ENCODE measurements around the gene SFSWAP.
A peak's percentile ranks its signal among the peaks of the same experiment; 100 is the strongest.

Gene SFSWAP

GRCh38 chr12:131829356-131829747 is 118.5 kb downstream of the SFSWAP start:
- CTCF ChIA-PET, result interaction anchor here (1.1 to 2.3 kb wide), 3 partner anchors 54 to 723 kb away, joined by 5 to 8 read pairs (median 5); no protein-coding TSS in a partner anchor
- peak overlapping the region; percentile 11 to 73 (median 62) for H3K4me3 ChIP-seq (ENCODE audit: control insufficient read depth in 1 of 7, extremely low read depth in 1 of 7, insufficient read depth in 4 of 7, low read depth in 2 of 7, low read length in 6 of 7)

GRCh38 chr12:131829791-131830334 is 119.0 kb downstream of the SFSWAP start:
- WGBS (ENCODE audit: insufficient coverage), result 12% methylated on average over 28 of the region's 28 CpGs
- ChIA-PET POLR2A (interaction anchor here (0.6 kb wide), 1 partner anchor 26 kb away, joined by 7 read pairs; no protein-coding TSS in a partner anchor), CTCF (interaction anchor here (1.0 to 2.3 kb wide), 5 partner anchors 11 to 724 kb away, joined by 3 to 8 read pairs (median 5); no protein-coding TSS in a partner anchor)
- Histone ChIP-seq H3K27me3 (replicated peaks in 2 of 5; ENCODE audit: control insufficient read depth in 4 of 5, insufficient read depth in 5 of 5, low read length in 4 of 5) (peaks cover 0 to 78% (median 15%) of the 10 kb centered on the region in 5 experiments), H3K27ac (ENCODE audit: insufficient read depth in 1 of 2, low read depth in 1 of 2, low read length in 2 of 2, poor library complexity in 1 of 2, severe bottlenecking in 2 of 2) (no peak overlapping the region), H3K4me1 (ENCODE audit: control extremely low read depth in 1 of 4, control insufficient read depth in 4 of 4, insufficient read depth in 4 of 4, low read length in 3 of 4) (peaks cover 0 to 35% (median 31%) of the 10 kb centered on the region in 4 experiments), H3K36me3 (ENCODE audit: control insufficient read depth in 4 of 4, insufficient read depth in 4 of 4, low read length in 3 of 4) (no peaks in the 10 kb centered on the region), H3K9me3 (ENCODE audit: control extremely low read depth in 1 of 5, control insufficient read depth in 4 of 5, insufficient read depth in 2 of 5, low read depth in 1 of 5, low read length in 4 of 5) (no peaks in the 10 kb centered on the region), H3K4me3 (ENCODE audit: control insufficient read depth in 1 of 7, extremely low read depth in 1 of 7, insufficient read depth in 4 of 7, low read depth in 2 of 7, low read length in 6 of 7) (peak overlapping the region in 6 of 7 experiments; percentile 32 to 73 (median 62))
- DNase-seq, result peak in 1 of 3 donors; percentile 16

More at GRCh38 chr12:131829356-131829747, 118.5 kb downstream of the SFSWAP start:
- no peaks in the 10 kb centered on the region for H3K9me3 ChIP-seq (ENCODE audit: control extremely low read depth in 1 of 5, control insufficient read depth in 4 of 5, insufficient read depth in 2 of 5, low read depth in 1 of 5, low read length in 4 of 5)
- WGBS (ENCODE audit: insufficient coverage), result 7% methylated on average over 12 of the region's 27 CpGs
- POLR2A ChIA-PET, result interaction anchor here (0.6 kb wide), 1 partner anchor 25 kb away, joined by 7 read pairs; no protein-coding TSS in a partner anchor
- no peaks in the 10 kb centered on the region for H3K36me3 ChIP-seq (ENCODE audit: control insufficient read depth in 4 of 4, insufficient read depth in 4 of 4, low read length in 3 of 4)
- DNase-seq, result peak in 1 of 3 donors; percentile 43
- peaks cover 0 to 35% (median 31%) of the 10 kb centered on the region in 4 experiments for H3K4me1 ChIP-seq (ENCODE audit: control extremely low read depth in 1 of 4, control insufficient read depth in 4 of 4, insufficient read depth in 4 of 4, low read length in 3 of 4)
- peaks cover 0 to 78% (median 15%) of the 10 kb centered on the region in 5 experiments for H3K27me3 ChIP-seq (replicated peaks in 2 of 5; ENCODE audit: control insufficient read depth in 4 of 5, insufficient read depth in 5 of 5, low read length in 4 of 5)
- H3K27ac ChIP-seq (ENCODE audit: insufficient read depth in 1 of 2, low read depth in 1 of 2, low read length in 2 of 2, poor library complexity in 1 of 2, severe bottlenecking in 2 of 2), result no peak overlapping the region

- Histone ChIP-seq H3K4me3 (ENCODE audit: control insufficient read depth in 1 of 7, extremely low read depth in 1 of 7, insufficient read depth in 4 of 7, low read depth in 2 of 7, low read length in 6 of 7) (peak overlapping the region in 6 of 7 experiments; percentile 38 to 73 (median 57)), H3K27me3 (replicated peaks in 2 of 5; ENCODE audit: control insufficient read depth in 4 of 5, insufficient read depth in 5 of 5, low read length in 4 of 5) (peaks cover 0 to 74% (median 15%) of the 10 kb centered on the region in 5 experiments), H3K4me1 (ENCODE audit: control extremely low read depth in 1 of 4, control insufficient read depth in 4 of 4, insufficient read depth in 4 of 4, low read length in 3 of 4) (peaks cover 0 to 35% (median 31%) of the 10 kb centered on the region in 4 experiments), H3K27ac (ENCODE audit: insufficient read depth in 1 of 2, low read depth in 1 of 2, low read length in 2 of 2, poor library complexity in 1 of 2, severe bottlenecking in 2 of 2) (no peak overlapping the region), H3K36me3 (ENCODE audit: control insufficient read depth in 4 of 4, insufficient read depth in 4 of 4, low read length in 3 of 4) (no peaks in the 10 kb centered on the region), H3K9me3 (ENCODE audit: control extremely low read depth in 1 of 5, control insufficient read depth in 4 of 5, insufficient read depth in 2 of 5, low read depth in 1 of 5, low read length in 4 of 5) (no peaks in the 10 kb centered on the region)
- 0% methylated on average over 50 of the region's 50 CpGs for WGBS (ENCODE audit: insufficient coverage)
- CTCF ChIA-PET, result interaction anchor here (1.0 to 2.3 kb wide), 3 partner anchors 11 to 724 kb away, joined by 3 to 8 read pairs (median 3); no protein-coding TSS in a partner anchor
- POLR2A ChIA-PET, result no interaction called here
- peak in 2 of 3 donors; percentile 44 to 56 for DNase-seq
Observed at GRCh38 chr12:131830335-131830913, 119.5 kb downstream of the SFSWAP start.

GRCh38 chr12:131830914-131831571 is 120.2 kb downstream of the SFSWAP start:
- peak in 2 of 3 donors; percentile 52 to 61 for DNase-seq
- Histone ChIP-seq H3K9me3 (ENCODE audit: control extremely low read depth in 1 of 5, control insufficient read depth in 4 of 5, insufficient read depth in 2 of 5, low read depth in 1 of 5, low read length in 4 of 5) (no peaks in the 10 kb centered on the region), H3K36me3 (ENCODE audit: control insufficient read depth in 4 of 4, insufficient read depth in 4 of 4, low read length in 3 of 4) (no peaks in the 10 kb centered on the region), H3K4me3 (ENCODE audit: control insufficient read depth in 1 of 7, extremely low read depth in 1 of 7, insufficient read depth in 4 of 7, low read depth in 2 of 7, low read length in 6 of 7) (peak overlapping the region in 6 of 7 experiments; percentile 38 to 73 (median 57)), H3K27me3 (replicated peaks in 2 of 5; ENCODE audit: control insufficient read depth in 4 of 5, insufficient read depth in 5 of 5, low read length in 4 of 5) (peaks cover 0 to 69% (median 15%) of the 10 kb centered on the region in 5 experiments), H3K4me1 (ENCODE audit: control extremely low read depth in 1 of 4, control insufficient read depth in 4 of 4, insufficient read depth in 4 of 4, low read length in 3 of 4) (peaks cover 0 to 35% (median 31%) of the 10 kb centered on the region in 4 experiments), H3K27ac (ENCODE audit: insufficient read depth in 1 of 2, low read depth in 1 of 2, low read length in 2 of 2, poor library complexity in 1 of 2, severe bottlenecking in 2 of 2) (no peak overlapping the region)
- WGBS (ENCODE audit: insufficient coverage), result 3% methylated on average over 25 of the region's 33 CpGs
- POLR2A ChIA-PET, result no interaction called here
- CTCF ChIA-PET, result interaction anchor here (1.0 to 2.3 kb wide), 3 partner anchors 12 to 725 kb away, joined by 3 to 8 read pairs (median 3); no protein-coding TSS in a partner anchor

- peaks cover 0 to 35% (median 31%) of the 10 kb centered on the region in 4 experiments for H3K4me1 ChIP-seq (ENCODE audit: control extremely low read depth in 1 of 4, control insufficient read depth in 4 of 4, insufficient read depth in 4 of 4, low read length in 3 of 4)
- POLR2A ChIA-PET, result no interaction called here
- 41% methylated on average over 3 of the region's 16 CpGs for WGBS (ENCODE audit: insufficient coverage)
- H3K27me3 ChIP-seq (replicated peaks in 2 of 5; ENCODE audit: control insufficient read depth in 4 of 5, insufficient read depth in 5 of 5, low read length in 4 of 5), result peaks cover 0 to 63% (median 15%) of the 10 kb centered on the region in 5 experiments
- no peak for DNase-seq
- no peak overlapping the region for H3K27ac ChIP-seq (ENCODE audit: insufficient read depth in 1 of 2, low read depth in 1 of 2, low read length in 2 of 2, poor library complexity in 1 of 2, severe bottlenecking in 2 of 2)
- CTCF ChIA-PET, result no interaction called here
- no peaks in the 10 kb centered on the region for H3K36me3 ChIP-seq (ENCODE audit: control insufficient read depth in 4 of 4, insufficient read depth in 4 of 4, low read length in 3 of 4)
- H3K9me3 ChIP-seq (ENCODE audit: control extremely low read depth in 1 of 5, control insufficient read depth in 4 of 5, insufficient read depth in 2 of 5, low read depth in 1 of 5, low read length in 4 of 5), result no peaks in the 10 kb centered on the region
- no peak overlapping the region for H3K4me3 ChIP-seq (ENCODE audit: control insufficient read depth in 1 of 7, extremely low read depth in 1 of 7, insufficient read depth in 4 of 7, low read depth in 2 of 7, low read length in 6 of 7)
Observed at GRCh38 chr12:131831635-131832041, 120.7 kb downstream of the SFSWAP start.

- DNase-seq, result no peak
- H3K27me3 ChIP-seq (replicated peaks in 2 of 5; ENCODE audit: control insufficient read depth in 4 of 5, insufficient read depth in 5 of 5, low read length in 4 of 5), result peaks cover 0 to 58% (median 13%) of the 10 kb centered on the region in 5 experiments
- no peak overlapping the region for H3K4me3 ChIP-seq (ENCODE audit: control insufficient read depth in 1 of 7, extremely low read depth in 1 of 7, insufficient read depth in 4 of 7, low read depth in 2 of 7, low read length in 6 of 7)
- 60% methylated on average over 21 of the region's 31 CpGs for WGBS (ENCODE audit: insufficient coverage)
- H3K27ac ChIP-seq (ENCODE audit: insufficient read depth in 1 of 2, low read depth in 1 of 2, low read length in 2 of 2, poor library complexity in 1 of 2, severe bottlenecking in 2 of 2), result no peak overlapping the region
- ChIA-PET POLR2A (no interaction called here), CTCF (interaction anchor here (1.5 kb wide), 1 partner anchor 76 kb away, joined by 3 read pairs; no protein-coding TSS in a partner anchor)
- H3K36me3 ChIP-seq (ENCODE audit: control insufficient read depth in 4 of 4, insufficient read depth in 4 of 4, low read length in 3 of 4), result no peaks in the 10 kb centered on the region
- H3K9me3 ChIP-seq (ENCODE audit: control extremely low read depth in 1 of 5, control insufficient read depth in 4 of 5, insufficient read depth in 2 of 5, low read depth in 1 of 5, low read length in 4 of 5), result no peaks in the 10 kb centered on the region
- H3K4me1 ChIP-seq (ENCODE audit: control extremely low read depth in 1 of 4, control insufficient read depth in 4 of 4, insufficient read depth in 4 of 4, low read length in 3 of 4), result peaks cover 0 to 33% (median 30%) of the 10 kb centered on the region in 4 experiments
Observed at GRCh38 chr12:131832321-131833231, 121.7 kb downstream of the SFSWAP start.

Measured in common myeloid progenitor, CD34-positive (primary cell).